ENCODE results near the gene WNT8A. TPM values are rescaled to one million over a fixed set of nuclear protein-coding genes. Genes with fewer than 3 reads are reported as not detected.

Gene WNT8A
- total and polyA plus RNA-seq, 2 of the 4 experiments (the other 2 are of a cell fraction), result not detected

DNA sequence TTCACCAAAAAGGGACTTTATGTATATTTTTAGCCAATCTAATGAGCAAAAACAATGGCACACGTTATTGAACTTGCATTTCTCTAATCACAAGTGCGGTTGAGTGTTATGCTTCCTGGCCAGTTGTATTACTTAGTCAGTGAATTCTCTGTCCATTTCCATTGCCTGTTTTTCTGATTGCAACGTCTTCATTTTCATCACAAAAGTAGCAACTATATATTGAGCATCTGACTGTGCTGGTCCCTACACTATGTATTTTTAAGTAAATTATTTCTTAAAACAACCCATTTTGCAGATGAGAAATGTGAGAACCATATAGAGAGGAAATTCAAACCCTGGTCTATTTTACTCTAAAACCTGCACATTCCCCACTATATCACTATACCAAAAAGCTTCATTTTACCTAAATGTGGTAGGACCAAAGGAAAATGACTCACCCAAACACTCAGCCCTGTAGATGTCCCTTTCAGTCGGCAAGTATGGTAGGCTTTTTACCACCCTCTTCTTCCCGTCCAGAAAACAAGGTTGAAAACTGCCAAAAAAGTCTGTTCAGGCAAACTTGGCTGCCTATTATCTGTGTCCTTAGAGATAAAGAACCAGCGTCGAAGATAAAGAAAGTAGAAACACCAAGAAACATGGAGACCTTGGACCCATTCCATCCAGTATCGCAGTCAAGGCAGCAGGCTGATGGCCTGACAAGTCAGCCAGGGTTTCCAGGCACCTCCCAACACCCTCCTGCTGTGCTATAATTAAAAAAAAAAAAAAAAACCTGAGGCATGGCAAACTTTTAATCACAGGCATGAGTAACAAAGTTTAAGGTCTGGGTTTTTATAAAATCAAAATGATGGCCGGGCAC is 32.2 kb upstream of the WNT8A start:
- Histone ChIP-seq H3K36me3 (ENCODE audit: control insufficient read depth, insufficient read depth, low read length) (no peaks in the 10 kb centered on the region), H3K18ac (ENCODE audit: low read depth, low read length) (no peak overlapping the region), H3K56ac (ENCODE audit: extremely low read depth, insufficient read depth, low read length) (no peak overlapping the region), H3K4me2 (ENCODE audit: low read depth, low read length) (no peak overlapping the region), H2AK9ac (replicated peaks; ENCODE audit: low read depth, low read length, poor library complexity) (no peak overlapping the region), H4K8ac (ENCODE audit: low read depth in 2 of 2, low read length in 2 of 2) (no peak overlapping the region), H3K14ac (replicated peaks; ENCODE audit: low read depth, low read length) (no peak overlapping the region), H4K20me1 (ENCODE audit: insufficient read depth, low read length) (no peaks in the 10 kb centered on the region), H3K9ac (ENCODE audit: low read depth, low read length) (no peak overlapping the region), H4K5ac (ENCODE audit: low read depth, low read length) (no peak overlapping the region), H3K4me1 (ENCODE audit: control insufficient read depth, insufficient read depth, low read length) (no peaks in the 10 kb centered on the region), H3K23ac (ENCODE audit: low read depth, low read length) (no peak overlapping the region), H3K4me3 (ENCODE audit: insufficient read depth, low read depth, low read length) (no peak overlapping the region), H2BK120ac (ENCODE audit: low read depth, low read length) (no peak overlapping the region), H2BK15ac (ENCODE audit: low read depth, low read length) (no peak overlapping the region), H3K79me1 (ENCODE audit: low read depth in 1 of 2, low read length in 2 of 2) (no peaks in the 10 kb centered on the region), H3K9me1 (ENCODE audit: insufficient read depth, low read length) (no peaks in the 10 kb centered on the region), H2AFZ (replicated peaks; ENCODE audit: low read length, poor library complexity) (no peak overlapping the region), H2AK5ac (ENCODE audit: low read depth, low read length) (no peak overlapping the region), H3K9me3 (ENCODE audit: control insufficient read depth, insufficient read depth, low read length) (no peaks in the 10 kb centered on the region), H4K91ac (ENCODE audit: insufficient read depth, low read depth, low read length) (no peak overlapping the region), H2BK5ac (ENCODE audit: low read depth, low read length, poor library complexity, severe bottlenecking) (no peak overlapping the region), H2BK20ac (ENCODE audit: low read depth, low read length) (no peak overlapping the region), H3K27me3 (ENCODE audit: control insufficient read depth, insufficient read depth, low read length) (peaks cover 11% of the 10 kb centered on the region), H3K4ac (ENCODE audit: low read depth, low read length) (no peak overlapping the region), H3K27ac (ENCODE audit: insufficient read depth, low read length) (no peak overlapping the region)
- DNase-seq (no peak), ATAC-seq (ENCODE audit: low read depth) (no peak)
- dilution Hi-C loops (cut with HindIII; ENCODE audit: low sequenced_read_pairs, unreplicated experiment), result no loop called here
- POLR2A ChIA-PET (ENCODE audit: unreplicated experiment), result interaction anchor here (0.6 kb wide), 1 partner anchor 7 kb away, joined by 11 read pairs; no protein-coding TSS in a partner anchor
- in situ Hi-C loops (cut with MboI; ENCODE audit: low sequenced_read_pairs), result loop anchor here (25.0 kb wide), 1 partner anchor 414 kb away; no protein-coding TSS in a partner anchor
- intact Hi-C loops (cut with micrococcal nuclease), result no loop called here
- WGBS, 2 experiments (ENCODE audit: extremely low coverage in 2 of 2, insufficient read length in 1 of 2), result 60% methylated on average over 1 of the region's 9 CpGs; no CpG with 5 or more reads in 1 of the 2 experiments
- TF ChIP-seq RFX5 (IDR thresholded peaks at IDR 0.05; ENCODE audit: low read depth, low read length) (no peak), MAFK (IDR thresholded peaks at IDR 0.05; ENCODE audit: low read depth, low read length) (no peak), RAD21 (IDR thresholded peaks at IDR 0.05; ENCODE audit: low read length) (no peak), CHD1 (IDR thresholded peaks at IDR 0.05; ENCODE audit: low read depth, low read length) (no peak), RCOR1 (IDR thresholded peaks at IDR 0.05; ENCODE audit: insufficient replicate concordance, low read length) (no peak), BHLHE40 (IDR thresholded peaks at IDR 0.05; ENCODE audit: low read depth, low read length) (no peak), MAZ (IDR thresholded peaks at IDR 0.05; ENCODE audit: borderline replicate concordance, low read depth, low read length) (no peak), POLR2A (IDR thresholded peaks at IDR 0.05; ENCODE audit: low read depth, low read length) (no peak), FOS (IDR thresholded peaks at IDR 0.05; ENCODE audit: low read depth, low read length) (no peak)
- TF ChIP-seq, protein P1, sequence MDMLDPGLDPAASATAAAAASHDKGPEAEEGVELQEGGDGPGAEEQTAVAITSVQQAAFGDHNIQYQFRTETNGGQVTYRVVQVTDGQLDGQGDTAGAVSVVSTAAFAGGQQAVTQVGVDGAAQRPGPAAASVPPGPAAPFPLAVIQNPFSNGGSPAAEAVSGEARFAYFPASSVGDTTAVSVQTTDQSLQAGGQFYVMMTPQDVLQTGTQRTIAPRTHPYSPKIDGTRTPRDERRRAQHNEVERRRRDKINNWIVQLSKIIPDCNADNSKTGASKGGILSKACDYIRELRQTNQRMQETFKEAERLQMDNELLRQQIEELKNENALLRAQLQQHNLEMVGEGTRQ (IDR thresholded peaks at IDR 0.05; ENCODE audit: low read depth, low read length), result no peak
- no TSS peak for BruUV-seq (replicated peaks)
- CTCF ChIA-PET, result no interaction called here
